Esophagus squamous epithelium (tissue), 5 donors: Measurements from ENCODE around the gene CAMK4. TPM values are rescaled to one million over a fixed set of nuclear protein-coding genes. Genes with fewer than 3 reads are reported as not detected.
"Not testable (repeated sequence)": the region's sequence is repeated elsewhere in the genome, so short reads cannot be mapped to it uniquely, and the experiment has no call there.

Source experiments
- DNase-seq: peaks from one replicate; lab custom pipeline; 2025; lab: John Stamatoyannopoulos, UW
- H3K27ac ChIP-seq, 4 donors: fragments of 200-600 bp; sonication (generic); one replicate each; pipeline ENCODE4 v1.5.1; 2016 to 2019; ENCODE audit warnings: mild to moderate bottlenecking in 1 of 4
- H3K27me3 ChIP-seq, 4 donors: fragments of 200-600 bp; sonication (generic); 1 replicate in 3 of 4; 2 replicates in 1 of 4; pipeline versions ENCODE4 v1.5.1 to v1.6.0; 2017 to 2021; ENCODE audit warnings: antibody characterized with exemption in 1 of 4
- H3K36me3 ChIP-seq, 3 donors: fragments of 200-600 bp; sonication (generic); one replicate each; pipeline ENCODE4 v1.5.1; 2016 to 2019
- H3K4me1 ChIP-seq, 3 donors: fragments of 200-600 bp; sonication (generic); one replicate each; pipeline ENCODE4 v1.5.1; 2017 to 2019
- H3K4me3 ChIP-seq, 4 donors: fragments of 200-600 bp; sonication (generic); 1 replicate in 3 of 4; 2 replicates in 1 of 4; pipeline ENCODE4 v1.5.1; 2016 to 2019; ENCODE audit warnings: mild to moderate bottlenecking in 2 of 4, moderate library complexity in 1 of 4
- H3K9me3 ChIP-seq, 3 donors: fragments of 200-600 bp; sonication (generic); one replicate each; pipeline ENCODE4 v1.5.1; 2016 to 2019
- CTCF ChIP-seq, 6 experiments: fragments of 450-650 bp in 4 of 6; fragments of 200-600 bp in 2 of 6; sonication (generic) in 2 of 6; IDR thresholded peaks; one replicate each; pipeline ENCODE4 v1.5.1; 2016 to 2019; ENCODE audit warnings: antibody characterized with exemption in 6 of 6, mild to moderate bottlenecking in 4 of 6, moderate library complexity in 4 of 6
- POLR2A ChIP-seq, 4 donors: fragments of 450-650 bp; IDR thresholded peaks; one replicate each; pipeline ENCODE4 v1.6.1; 2017; ENCODE audit warnings: antibody characterized with exemption in 4 of 4, mild to moderate bottlenecking in 4 of 4, moderate library complexity in 3 of 4
- whole genome bisulfite sequencing, 2 donors: methylation state at CpG; one replicate each; pipeline ENCODE4 v1.1.5; 2018; 5-methylcytosine and 5-hydroxymethylcytosine counted together
- intact Hi-C: fragments of 100-400 bp; cut with DNase I; formaldehyde crosslinking; loops from one replicate; pipeline ENCODE4 v1.15.0; 2022
- total RNA-seq, 4 donors: library from RNA; depleted of rRNA; stranded (reverse); fragments of >200 nt; gene quantifications; one replicate each; pipeline ENCODE4 v1.1.0, GENCODE V29; 2016
- donor health status: DM: yes; HTN: yes; CAD: no.

CAMK4 gene
- total RNA-seq, 4 donors from 2014 or later, result 1.5 to 3.2 (median 2.6) TPM

GRCh38 chr5:111299831-111300432, 75.7 kb downstream of the CAMK4 start:
- DNase-seq, result no peak
- Histone ChIP-seq H3K4me1 (no peaks in the 10 kb centered on the region), H3K9me3 (no peaks in the 10 kb centered on the region), H3K27me3 (no peaks in the 10 kb centered on the region), H3K4me3 (no peak overlapping the region), H3K36me3 (no peaks in the 10 kb centered on the region), H3K27ac (no peak overlapping the region)
- WGBS, 2 donors, result 74% methylated on average over 3 of the region's 3 CpGs
- TF ChIP-seq CTCF (IDR thresholded peaks at IDR 0.05) (no peak), POLR2A (IDR thresholded peaks at IDR 0.05) (no peak)
- intact Hi-C loops, result no loop called here

DNA sequence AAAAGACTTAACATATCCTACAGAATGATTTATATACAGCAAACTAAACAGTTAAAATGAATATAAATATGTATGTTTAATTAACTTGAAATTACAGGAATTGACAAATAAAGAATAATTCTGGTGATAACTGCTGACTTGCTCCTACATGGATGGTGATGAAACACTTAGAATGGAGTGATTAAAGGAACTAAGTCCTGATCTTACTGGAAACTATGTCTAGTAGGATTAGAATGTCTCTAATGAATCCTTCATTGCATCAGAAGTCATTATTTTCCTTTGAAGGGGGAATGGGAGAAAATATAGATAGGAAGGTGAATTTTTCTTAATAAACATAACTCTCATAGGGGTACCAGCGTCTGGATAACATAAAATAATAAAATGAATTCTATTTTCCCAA, 77.1 kb downstream of the CAMK4 start:
- intact Hi-C loops, result no loop called here
- H3K9me3 ChIP-seq, result no peaks in the 10 kb centered on the region
- H3K27ac ChIP-seq, result no peak overlapping the region
- H3K4me3 ChIP-seq, result no peak overlapping the region
- H3K27me3 ChIP-seq, result no peaks in the 10 kb centered on the region
- TF ChIP-seq CTCF (IDR thresholded peaks at IDR 0.05) (no peak), POLR2A (IDR thresholded peaks at IDR 0.05) (no peak)
- DNase-seq, result no peak
- H3K4me1 ChIP-seq, result no peaks in the 10 kb centered on the region
- 67 to 75% methylated on average over 1 of the region's 1 CpG for WGBS, 2 donors
- no peaks in the 10 kb centered on the region for H3K36me3 ChIP-seq

DNA sequence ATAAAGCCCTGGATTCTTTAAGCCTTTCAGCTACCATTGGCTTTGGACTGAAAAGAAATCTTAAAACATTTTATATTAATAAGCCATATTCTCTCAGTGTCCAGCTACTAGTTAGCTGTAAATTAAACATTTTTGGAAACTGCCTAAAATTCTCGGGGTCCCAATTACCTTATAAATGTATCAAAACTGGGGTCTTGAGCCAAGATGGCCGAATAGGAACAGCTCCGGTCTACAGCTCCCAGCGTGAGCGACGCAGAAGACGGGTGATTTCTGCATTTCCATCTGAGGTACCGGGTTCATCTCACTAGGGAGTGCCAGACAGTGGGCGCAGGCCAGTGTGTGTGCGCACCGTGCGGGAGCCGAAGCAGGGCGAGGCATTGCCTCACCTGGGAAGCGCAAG, 77.9 kb downstream of the CAMK4 start:
- WGBS, 2 donors, result 94 to 100% methylated on average over 1 to 14 of the region's 15 CpGs
- DNase-seq, result not testable (repeated sequence)

GRCh38 chr5:111308951-111309350, 84.8 kb downstream of the CAMK4 start:
- TF ChIP-seq CTCF (IDR thresholded peaks at IDR 0.05) (no peak), POLR2A (IDR thresholded peaks at IDR 0.05) (no peak)
- H3K4me3 ChIP-seq, result no peak overlapping the region
- no peaks in the 10 kb centered on the region for H3K4me1 ChIP-seq
- H3K36me3 ChIP-seq, result no peaks in the 10 kb centered on the region
- 22 to 41% methylated on average over 4 of the region's 4 CpGs for WGBS, 2 donors
- intact Hi-C loops, result no loop called here
- no peak overlapping the region for H3K27ac ChIP-seq
- no peak for DNase-seq
- H3K9me3 ChIP-seq, result no peaks in the 10 kb centered on the region
- peaks cover 0 to 3% (median 0%) of the 10 kb centered on the region in 4 donors for H3K27me3 ChIP-seq

More for the DNA sequence above, 77.9 kb downstream of the CAMK4 start:
- H3K4me3 ChIP-seq, H3K36me3 ChIP-seq, H3K9me3 ChIP-seq, H3K27me3 ChIP-seq, H3K4me1 ChIP-seq, intact Hi-C loops, H3K27ac ChIP-seq: not testable (repeated sequence)

- Histone ChIP-seq H3K27ac (no peak overlapping the region), H3K9me3 (no peaks in the 10 kb centered on the region), H3K4me3 (no peak overlapping the region), H3K36me3 (no peaks in the 10 kb centered on the region), H3K27me3 (peaks cover 0 to 3% (median 0%) of the 10 kb centered on the region in 4 donors), H3K4me1 (no peaks in the 10 kb centered on the region)
- WGBS, 2 donors, result 71 to 86% methylated on average over 2 of the region's 2 CpGs
- no peak for TF ChIP-seq CTCF (IDR thresholded peaks at IDR 0.05)
- no peak for TF ChIP-seq POLR2A (IDR thresholded peaks at IDR 0.05)
- intact Hi-C loops, result no loop called here
- DNase-seq, result no peak
Observed at GRCh38 chr5:111309384-111309783, 85.2 kb downstream of the CAMK4 start.
